Lower lobe of right lung (tissue), 2 donors: ENCODE results near the gene CADM1. TPM values are rescaled to one million over a fixed set of nuclear protein-coding genes. Genes with fewer than 3 reads are reported as not detected.

ENCODE experiments used
- ATAC-seq, 2 donors: fragments of 200-7000 bp; cut with Tn5 transposase; one replicate each; pipeline ENCODE4 v1.9.1; 2020 to 2022; ENCODE audit warnings: mild to moderate bottlenecking in 2 of 2, moderate library complexity in 2 of 2
- DNase-seq: peaks from one replicate; pipeline ENCODE4 v3.0.0-alpha.2; 2020
- H3K27ac ChIP-seq: fragments of 200-600 bp; one replicate; pipeline ENCODE4 v1.8.0; 2022
- H3K27me3 ChIP-seq: fragments of 200-600 bp; one replicate; pipeline ENCODE4 v1.8.0; 2022; ENCODE audit warnings: low read depth
- H3K36me3 ChIP-seq: fragments of 200-600 bp; one replicate; pipeline ENCODE4 v1.8.0; 2022; ENCODE audit warnings: mild to moderate bottlenecking
- H3K4me1 ChIP-seq: fragments of 200-600 bp; one replicate; pipeline ENCODE4 v1.8.0; 2022
- H3K4me3 ChIP-seq: fragments of 200-600 bp; one replicate; pipeline ENCODE4 v1.8.0; 2022; ENCODE audit warnings: mild to moderate bottlenecking
- H3K9me3 ChIP-seq: fragments of 200-600 bp; one replicate; pipeline ENCODE4 v1.8.0; 2022
- CTCF ChIP-seq: fragments of 200-600 bp; IDR thresholded peaks from one replicate; pipeline ENCODE4 v1.8.0; 2022; ENCODE audit warnings: antibody characterized with exemption, mild to moderate bottlenecking
- intact Hi-C: fragments of 100-400 bp; cut with DNase I; formaldehyde crosslinking; loops from one replicate; pipeline ENCODE4 v1.11.0; 2022
- total RNA-seq: library from RNA; stranded (reverse); fragmentation: NEBNext Ultra II Directional; extraction: Animal tissue kit (Norgen Biotek cat#: 25700); gene quantifications from one replicate; pipeline ENCODE4 v1.2.1, GENCODE V29; 2021
- donor health status: DM: no; HTN: yes; CAD: no; lungs with severe emphysema.

The CADM1 gene
- total RNA-seq, 1 donor from 2014 or later, result 149 TPM

- intact Hi-C loops, result no loop called here
- DNase-seq, result no peak
- H3K9me3 ChIP-seq, result no peaks in the 10 kb centered on the region
- ATAC-seq, result no peak
- H3K4me3 ChIP-seq, result no peak overlapping the region
- no peaks in the 10 kb centered on the region for H3K27me3 ChIP-seq
- TF ChIP-seq CTCF, result no peak
- no peaks in the 10 kb centered on the region for H3K4me1 ChIP-seq
- no peak overlapping the region for H3K27ac ChIP-seq
- H3K36me3 ChIP-seq, result no peaks in the 10 kb centered on the region
Measured at GRCh38 chr11:115180272-115180671, 323.9 kb downstream of the CADM1 start.

GRCh38 chr11:115179636-115180035 is 324.6 kb downstream of the CADM1 start:
- H3K4me3 ChIP-seq, result no peak overlapping the region
- H3K4me1 ChIP-seq, result no peaks in the 10 kb centered on the region
- intact Hi-C loops, result no loop called here
- H3K36me3 ChIP-seq, result no peaks in the 10 kb centered on the region
- ATAC-seq (no peak), DNase-seq (no peak)
- no peaks in the 10 kb centered on the region for H3K9me3 ChIP-seq
- no peak for TF ChIP-seq CTCF
- no peak overlapping the region for H3K27ac ChIP-seq
- H3K27me3 ChIP-seq, result no peaks in the 10 kb centered on the region

DNA sequence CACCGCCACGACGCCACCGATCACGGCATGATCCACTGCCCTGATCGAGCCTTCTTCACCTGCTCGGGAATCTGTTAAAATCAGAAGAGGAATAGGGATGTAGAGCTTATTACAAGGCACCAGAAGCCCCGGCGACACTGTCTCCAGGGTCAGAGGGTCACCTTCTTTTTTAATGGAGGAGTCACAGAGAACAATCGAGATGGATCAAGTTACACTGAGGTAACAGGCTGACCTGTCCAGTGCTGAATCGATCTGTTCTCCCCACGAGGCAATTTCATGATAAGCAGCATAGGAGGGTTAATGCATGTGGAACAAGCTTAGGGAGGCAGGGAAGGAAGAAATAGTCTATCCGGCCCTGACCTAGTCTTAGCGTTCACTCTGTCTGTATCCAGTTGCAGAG is 325.5 kb downstream of the CADM1 start:
- Histone ChIP-seq H3K27me3 (no peaks in the 10 kb centered on the region), H3K4me1 (no peaks in the 10 kb centered on the region), H3K9me3 (no peaks in the 10 kb centered on the region), H3K36me3 (no peaks in the 10 kb centered on the region), H3K4me3 (no peak overlapping the region), H3K27ac (no peak overlapping the region)
- ATAC-seq (no peak), DNase-seq (no peak)
- intact Hi-C loops, result no loop called here
- TF ChIP-seq CTCF, result no peak

DNA sequence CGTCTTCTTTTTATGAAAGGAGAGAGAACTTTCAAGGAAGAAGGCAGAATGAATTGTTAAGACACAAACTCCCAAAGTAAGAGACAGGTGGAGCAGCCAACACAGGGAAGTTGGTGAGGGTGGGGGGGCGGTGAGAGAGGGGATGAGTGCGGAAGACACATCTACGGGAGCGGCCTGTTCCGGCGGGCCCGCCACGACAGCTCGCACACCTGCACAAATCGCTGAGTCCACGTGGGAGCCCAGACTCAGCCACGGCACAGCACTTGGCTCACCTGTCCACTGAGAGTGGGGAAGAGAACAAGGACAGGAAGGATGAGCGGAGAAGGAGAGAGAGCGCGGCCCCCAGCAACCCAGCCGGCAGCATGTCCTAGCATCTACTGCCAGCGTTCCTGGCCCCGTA is 331.1 kb downstream of the CADM1 start:
- no peak overlapping the region for H3K27ac ChIP-seq
- intact Hi-C loops, result no loop called here
- no peak for TF ChIP-seq CTCF

DNA sequence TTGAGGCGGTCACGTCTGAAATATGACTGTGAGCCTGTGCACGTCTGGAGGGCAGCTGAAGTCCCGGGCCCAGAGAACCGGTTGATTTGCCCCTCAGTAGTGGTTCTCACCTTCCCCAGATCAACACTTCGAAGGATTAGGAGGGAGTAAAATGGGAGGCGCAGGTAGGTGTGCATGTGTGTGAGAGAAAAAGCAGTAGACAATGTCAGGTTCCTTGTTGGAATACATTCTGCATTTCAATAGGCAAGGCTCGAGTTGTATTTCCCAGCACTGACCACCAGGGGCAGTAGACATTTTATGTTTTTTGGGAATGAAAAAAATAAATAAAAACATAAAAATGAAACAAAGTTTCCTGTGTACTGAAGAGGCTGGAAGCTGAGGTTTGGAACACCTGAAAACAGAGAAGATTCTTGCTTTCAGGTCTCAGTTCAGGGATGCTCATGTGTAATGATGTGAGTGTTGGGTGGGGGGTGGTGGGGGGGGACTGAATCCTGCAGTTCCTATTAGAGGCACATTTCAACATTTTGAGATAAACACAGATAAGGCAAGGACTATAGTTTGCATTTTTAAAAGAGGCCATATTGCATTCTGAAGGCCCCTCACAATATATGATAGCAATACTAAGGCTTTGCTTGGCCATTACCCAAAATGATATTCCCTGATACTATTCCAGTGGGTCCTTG is 333.9 kb downstream of the CADM1 start:
- DNase-seq, result no peak
- Histone ChIP-seq H3K36me3 (no peaks in the 10 kb centered on the region), H3K27me3 (peaks cover 8% of the 10 kb centered on the region), H3K9me3 (no peaks in the 10 kb centered on the region), H3K27ac (no peak overlapping the region), H3K4me1 (no peaks in the 10 kb centered on the region), H3K4me3 (no peak overlapping the region)
- ATAC-seq, result peak in 1 of 2 donors; percentile 33
- intact Hi-C loops, result no loop called here
- peak; percentile 73 for TF ChIP-seq CTCF

More for the DNA sequence above, 331.1 kb downstream of the CADM1 start:
- no peak for DNase-seq
- Histone ChIP-seq H3K36me3 (no peaks in the 10 kb centered on the region), H3K9me3 (no peaks in the 10 kb centered on the region), H3K4me1 (no peaks in the 10 kb centered on the region), H3K4me3 (no peak overlapping the region), H3K27me3 (peaks cover 4% of the 10 kb centered on the region)
- peak in 1 of 2 donors; percentile 24 for ATAC-seq
